Neural progenitor cell (in vitro differentiated cells): ENCODE results near the gene SPEF1.

Experiments used
- CTCF ChIP-seq: fragments of 200-600 bp; sonication (generic); IDR thresholded peaks from 2 replicates; pipeline ENCODE4 v1.5.1; 2017; ENCODE audit warnings: antibody characterized with exemption, mild to moderate bottlenecking
- EZH2 ChIP-seq: fragments of 200-600 bp; sonication (generic); IDR thresholded peaks from 2 replicates; pipeline ENCODE4 v1.6.1; 2017; ENCODE audit warnings: antibody characterized with exemption, mild to moderate bottlenecking, moderate library complexity
- EZH2phosphoT487 ChIP-seq: fragments of 200-600 bp; sonication (generic); IDR thresholded peaks from 2 replicates; pipeline ENCODE4 v1.6.1; 2017; ENCODE audit warnings: antibody characterized with exemption

- TF ChIP-seq CTCF (no peak), EZH2phosphoT487 (no peak), EZH2 (no peak)
Observed at GRCh38 chr20:3798908-3799248, 17.6 kb upstream of the SPEF1 start.
